Fibroblast of upper back skin (primary cell): ENCODE results near the gene CACNG6.
"Not testable (repeated sequence)": the region's sequence is repeated elsewhere in the genome, so short reads cannot be mapped to it uniquely, and the experiment has no call there.

ENCODE experiments used
- DNase-seq: peaks from one replicate; pipeline ENCODE4 v3.0.0-alpha.2; 2013

CACNG6 gene, protein sequence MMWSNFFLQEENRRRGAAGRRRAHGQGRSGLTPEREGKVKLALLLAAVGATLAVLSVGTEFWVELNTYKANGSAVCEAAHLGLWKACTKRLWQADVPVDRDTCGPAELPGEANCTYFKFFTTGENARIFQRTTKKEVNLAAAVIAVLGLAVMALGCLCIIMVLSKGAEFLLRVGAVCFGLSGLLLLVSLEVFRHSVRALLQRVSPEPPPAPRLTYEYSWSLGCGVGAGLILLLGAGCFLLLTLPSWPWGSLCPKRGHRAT

DNA sequence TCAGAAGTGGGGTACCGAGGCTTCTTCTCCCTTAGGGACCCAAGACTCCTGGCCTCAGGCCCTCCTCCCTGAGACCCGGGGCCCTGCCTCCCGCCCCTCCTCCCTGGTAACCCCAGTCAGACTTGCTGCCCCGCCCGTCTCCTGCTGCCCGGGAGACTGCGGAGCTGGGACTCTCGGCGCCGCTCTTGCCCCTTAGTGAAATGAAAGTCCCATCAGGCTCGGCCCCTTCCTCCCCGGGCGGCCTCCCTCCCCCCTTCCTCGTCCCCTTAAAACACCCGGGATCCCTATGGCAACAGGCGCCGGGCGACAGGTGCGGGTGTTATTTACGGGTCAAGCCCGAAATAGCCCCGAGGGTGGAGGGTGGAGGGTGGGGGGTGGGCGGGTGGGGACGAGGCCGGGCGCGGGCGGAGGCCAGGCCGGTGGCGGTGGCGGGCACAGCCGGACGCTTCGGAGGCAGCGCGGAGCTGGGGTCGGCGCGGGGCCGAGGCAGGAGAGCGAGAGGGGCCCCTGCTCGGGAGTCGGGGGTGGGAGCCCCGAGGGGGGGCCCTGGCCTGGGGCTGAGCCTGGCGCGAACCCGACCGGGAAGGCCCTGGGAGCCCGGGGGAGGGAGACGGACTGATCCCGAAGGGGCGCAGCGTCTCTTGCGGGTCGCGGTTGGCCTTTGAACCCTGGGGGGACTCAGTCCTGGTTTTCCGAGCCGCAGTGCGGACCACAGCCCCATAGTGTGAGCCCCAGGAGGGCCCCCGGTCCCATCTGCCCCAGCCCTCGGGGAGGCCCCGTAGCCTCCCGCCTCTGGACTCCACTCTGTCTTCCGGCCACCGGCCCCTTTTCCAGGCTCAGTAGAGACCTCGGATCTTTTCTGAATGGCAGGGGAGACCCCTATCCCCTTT, at the start of gene CACNG6:
CACNG6 (plus strand) TSS at position 414 of the 890 bp plus-strand sequence. CDS start 1,241 bp downstream, outside the sequence.
- no peak for DNase-seq

DNA sequence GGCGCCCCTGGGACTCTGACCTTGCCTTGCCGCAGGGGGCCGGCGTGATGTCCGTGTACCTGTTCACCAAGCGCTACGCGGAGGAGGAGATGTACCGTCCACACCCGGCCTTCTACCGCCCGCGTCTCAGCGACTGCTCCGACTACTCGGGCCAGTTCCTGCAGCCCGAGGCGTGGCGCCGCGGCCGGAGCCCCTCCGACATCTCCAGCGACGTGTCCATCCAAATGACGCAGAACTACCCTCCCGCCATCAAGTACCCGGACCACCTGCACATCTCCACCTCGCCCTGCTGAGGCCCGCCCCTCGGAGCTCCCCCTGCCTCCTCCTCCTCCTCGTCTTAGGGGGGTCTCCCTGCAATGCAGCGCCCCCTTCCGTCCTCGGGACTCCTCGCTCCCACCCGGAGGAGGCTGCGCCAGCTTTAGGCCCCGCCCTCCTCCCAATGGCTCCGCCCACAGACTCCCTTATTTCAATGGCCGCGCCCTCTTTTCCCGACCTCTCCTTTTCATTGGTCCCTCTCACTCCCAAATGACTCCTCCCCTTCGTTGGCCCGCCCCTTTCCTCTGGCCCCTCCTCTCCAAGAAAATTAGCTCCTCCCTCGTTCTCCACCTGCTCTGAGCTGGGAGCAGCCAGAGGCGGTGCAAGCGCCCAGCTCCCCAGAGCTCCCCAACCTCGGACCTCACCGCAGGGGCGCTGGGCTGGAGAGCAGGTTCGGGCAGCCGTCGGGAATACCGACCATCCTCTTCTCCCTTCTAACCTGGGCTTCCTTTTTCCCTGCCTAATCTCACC, 49.2 kb upstream of the CACNG6 start:
- no peak for DNase-seq

DNA sequence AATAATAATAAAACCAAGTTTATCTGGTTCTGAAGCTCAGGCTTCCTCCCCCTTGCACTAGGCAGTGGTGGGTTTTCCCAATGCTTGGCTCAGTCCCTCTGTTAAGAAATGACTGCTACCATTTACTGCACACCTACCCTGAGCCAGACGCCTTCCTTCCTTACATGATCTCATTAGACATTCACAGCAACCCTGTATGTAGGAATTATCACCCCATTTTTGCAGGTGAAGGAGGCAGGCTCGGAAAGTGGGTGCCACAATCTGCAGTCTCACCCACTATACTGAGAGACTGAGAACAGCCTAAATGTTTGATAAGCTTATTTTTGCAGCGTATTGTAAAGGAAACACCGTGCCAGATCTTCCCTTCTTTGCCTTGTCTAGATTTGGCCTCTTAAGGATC, 47.0 kb upstream of the CACNG6 start:
- DNase-seq: no peak

DNA sequence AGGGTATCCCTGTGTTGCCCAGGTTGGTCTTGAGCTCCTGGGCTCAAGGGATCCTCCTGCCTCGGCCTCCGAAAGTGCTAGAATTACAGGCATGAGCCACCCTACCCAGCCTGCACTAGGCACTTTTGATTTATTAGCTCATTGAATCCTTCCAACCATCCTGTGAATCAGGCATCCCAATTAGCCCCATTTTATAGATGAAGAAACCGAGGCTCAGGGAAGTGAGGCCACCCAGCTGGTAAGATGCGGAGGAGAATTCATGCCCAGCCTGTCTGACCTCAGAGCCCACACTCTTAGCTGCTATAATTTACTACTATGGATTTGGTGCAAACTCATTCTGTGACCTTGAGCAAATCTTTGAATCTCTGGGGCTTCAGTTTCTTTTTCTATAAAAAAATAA, 46.5 kb upstream of the CACNG6 start:
- no peak for DNase-seq

DNA sequence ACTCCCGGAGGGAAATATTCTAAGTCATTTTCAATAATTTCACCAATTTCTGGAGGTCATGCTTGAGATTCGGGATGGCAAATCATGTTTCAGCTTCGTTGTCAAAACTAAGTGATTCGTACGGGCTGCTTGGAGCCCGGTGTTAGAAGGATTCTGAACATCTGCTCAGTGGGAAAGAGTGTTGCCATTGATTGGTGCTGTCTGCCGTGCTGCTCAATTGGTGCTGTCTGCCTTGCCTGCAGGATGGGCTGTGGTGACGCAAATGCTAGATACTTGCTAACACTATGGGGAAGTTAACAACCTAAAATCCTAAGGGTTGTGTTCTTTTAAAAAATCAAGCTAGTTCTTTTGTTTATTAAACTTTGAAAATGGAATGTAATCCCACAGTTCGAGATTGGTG, 46.0 kb upstream of the CACNG6 start:
- DNase-seq: no peak

DNA sequence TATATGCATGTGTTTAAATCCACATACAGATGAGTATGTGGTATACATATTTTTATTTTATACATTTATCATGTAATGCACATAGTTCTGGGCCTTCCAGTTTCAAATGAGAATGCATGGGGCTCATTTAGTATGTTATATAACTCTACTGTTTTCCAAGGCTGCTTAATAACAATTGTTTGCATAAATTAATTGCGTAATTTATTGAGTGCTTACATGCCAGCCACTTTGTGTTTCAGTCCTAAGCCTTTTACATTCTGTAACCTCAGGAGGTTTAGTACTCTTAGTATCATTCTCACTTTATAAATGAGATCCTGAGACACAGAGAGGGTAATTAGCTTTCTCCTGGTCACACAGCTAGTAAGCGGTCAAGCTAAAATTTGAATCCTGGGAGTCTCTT, 45.4 kb upstream of the CACNG6 start:
- no peak for DNase-seq

DNA sequence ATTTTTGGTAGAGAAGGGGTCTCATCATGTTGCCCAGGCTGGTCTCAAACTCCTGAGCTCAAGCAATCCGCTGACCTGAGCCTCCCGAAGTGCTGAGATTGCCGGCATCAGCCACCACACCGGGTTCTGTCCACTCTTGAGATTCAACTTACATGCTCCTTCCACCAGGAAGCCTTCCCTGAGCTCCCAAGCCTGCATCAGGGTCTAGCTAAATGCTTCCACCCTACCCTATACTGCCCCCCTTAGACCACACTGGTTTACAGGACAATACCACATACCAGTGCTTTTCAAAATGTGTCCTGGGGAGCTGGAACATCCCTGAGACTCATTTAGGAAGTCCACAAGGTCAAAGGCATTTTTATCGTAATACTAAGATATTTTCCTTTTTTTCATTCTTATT, 43.8 kb upstream of the CACNG6 start:
- no peak for DNase-seq

DNA sequence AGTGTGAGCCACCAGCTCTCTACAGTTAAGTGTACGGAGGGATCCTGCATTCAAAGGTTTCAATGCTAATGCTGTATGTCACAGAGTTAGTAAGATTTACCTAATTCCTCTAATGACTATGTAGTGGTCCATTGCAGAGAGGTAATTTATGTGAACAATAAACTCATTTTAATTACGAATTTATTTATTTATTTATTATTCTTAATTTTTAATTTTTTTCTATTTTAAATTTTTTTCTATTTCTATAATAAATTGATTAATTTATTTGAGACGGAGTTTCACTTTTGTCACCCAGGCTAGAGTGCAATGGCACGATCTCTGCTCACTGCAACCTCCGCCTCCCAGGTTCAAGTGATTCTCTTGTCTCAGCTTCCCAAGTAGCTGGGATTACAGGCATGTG, 42.8 kb upstream of the CACNG6 start:
- DNase-seq: not testable (repeated sequence)

DNA sequence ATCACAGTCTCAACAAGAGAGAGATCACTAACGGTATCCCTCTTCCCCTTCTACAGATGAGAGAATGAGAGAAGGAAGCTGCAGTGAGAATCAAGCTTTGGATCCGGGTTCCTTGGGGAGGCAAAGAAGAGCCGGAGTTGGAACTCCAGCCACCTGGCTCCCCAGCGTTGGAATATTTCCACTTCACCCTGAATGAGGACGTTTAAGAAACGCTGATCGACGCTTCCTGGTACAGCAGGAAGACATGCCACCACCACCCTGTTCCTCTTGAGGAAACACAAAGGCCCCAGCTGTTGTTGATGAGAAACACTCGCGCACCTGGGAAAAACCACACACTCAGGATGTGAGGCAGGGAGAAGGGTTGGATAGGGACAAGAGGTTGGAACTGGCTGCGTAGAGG, 40.0 kb upstream of the CACNG6 start:
- DNase-seq: no peak

DNA sequence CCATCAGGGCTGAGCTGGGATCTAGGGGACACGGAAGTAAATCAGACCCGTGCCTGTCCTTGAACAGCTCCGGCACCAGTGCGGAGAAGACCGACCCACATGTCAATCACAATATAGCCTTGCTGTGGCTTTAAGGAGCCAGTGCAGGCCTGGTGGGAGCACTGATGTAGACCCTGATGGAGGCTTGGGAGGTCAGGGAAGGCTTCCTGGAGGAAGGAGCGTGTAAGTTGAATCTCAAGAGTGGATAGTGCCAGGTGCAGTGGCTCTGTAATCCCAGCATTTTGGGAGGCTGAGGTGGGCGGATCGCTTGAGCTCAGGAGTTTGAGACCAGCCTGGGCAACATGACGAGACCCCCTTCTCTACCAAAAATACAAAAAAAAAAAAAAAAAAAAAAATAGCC, 39.5 kb upstream of the CACNG6 start:
- no peak for DNase-seq

DNA sequence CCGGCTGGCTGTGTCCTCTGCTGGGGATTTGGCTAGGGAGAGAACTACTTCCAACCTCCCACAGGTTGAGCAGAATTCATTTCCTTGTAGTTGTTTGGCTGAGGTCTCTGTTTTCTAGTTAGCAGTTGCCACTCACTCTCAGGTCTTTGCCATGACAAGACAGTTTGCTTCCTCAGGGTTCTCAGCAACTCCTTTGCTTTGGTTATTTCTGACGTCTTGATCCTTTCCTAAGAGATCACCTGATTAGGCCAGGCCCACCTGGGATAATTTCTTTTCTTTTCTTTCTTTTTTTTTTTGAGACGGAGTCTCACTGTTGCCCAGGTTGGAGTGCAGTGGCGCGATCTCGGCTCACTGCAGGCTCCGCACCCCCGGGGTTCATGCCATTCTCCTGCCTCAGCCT, 38.1 kb upstream of the CACNG6 start:
- no peak for DNase-seq

DNA sequence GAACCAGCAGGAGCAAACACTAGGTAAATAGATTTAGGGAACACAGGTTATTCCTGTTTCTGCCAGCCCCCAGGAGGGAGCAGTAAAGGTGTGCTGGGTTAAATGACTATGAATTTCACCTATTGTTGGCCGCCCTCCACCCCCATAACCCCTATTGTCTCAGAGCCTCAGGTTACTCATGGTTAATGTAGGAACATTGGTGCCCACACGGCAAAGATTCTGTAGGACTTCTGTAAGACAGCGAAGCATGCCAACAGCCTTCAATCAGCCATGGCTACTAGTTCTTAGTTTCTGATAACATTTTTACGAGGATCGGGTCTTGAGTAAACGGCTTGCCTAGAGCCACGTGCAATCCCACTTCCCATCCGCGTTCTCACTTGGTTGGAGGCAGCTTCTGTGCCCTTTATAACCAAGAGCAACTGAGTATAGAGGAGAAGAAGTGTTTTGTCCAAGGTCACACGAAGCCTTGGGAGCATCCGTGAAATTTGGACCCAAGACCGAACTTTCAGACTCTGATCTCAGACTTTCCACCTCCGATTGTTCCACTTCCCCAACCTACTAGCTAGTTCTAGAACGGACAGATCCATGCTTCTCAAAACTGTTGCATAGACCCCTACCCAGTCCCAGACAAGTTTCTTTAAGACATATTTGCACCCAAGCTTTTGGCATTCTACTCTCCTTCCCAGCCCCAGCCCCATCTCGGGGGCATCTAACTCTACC, 33.8 kb upstream of the CACNG6 start:
- DNase-seq: no peak

DNA sequence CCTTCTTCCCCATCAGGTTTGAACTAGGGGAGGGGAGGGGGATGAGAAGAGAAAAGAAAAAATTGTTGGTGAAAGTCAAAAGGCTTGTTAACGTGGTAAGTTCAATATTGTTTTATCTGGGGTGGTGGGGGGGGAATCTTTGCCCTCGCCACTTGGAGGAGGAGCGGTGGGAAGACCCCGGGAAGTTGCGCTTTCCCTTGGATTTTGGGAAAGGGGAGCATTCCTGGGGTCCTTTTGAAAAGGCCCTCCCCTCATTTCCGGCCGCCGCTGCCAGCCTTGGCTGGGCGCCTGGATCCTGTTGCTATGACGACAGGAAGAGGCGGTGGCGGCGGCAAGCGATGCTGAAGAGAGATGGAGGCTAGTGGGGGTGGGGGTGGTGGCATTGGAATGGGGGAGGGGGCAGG, 33.3 kb upstream of the CACNG6 start:
- no peak for DNase-seq

DNA sequence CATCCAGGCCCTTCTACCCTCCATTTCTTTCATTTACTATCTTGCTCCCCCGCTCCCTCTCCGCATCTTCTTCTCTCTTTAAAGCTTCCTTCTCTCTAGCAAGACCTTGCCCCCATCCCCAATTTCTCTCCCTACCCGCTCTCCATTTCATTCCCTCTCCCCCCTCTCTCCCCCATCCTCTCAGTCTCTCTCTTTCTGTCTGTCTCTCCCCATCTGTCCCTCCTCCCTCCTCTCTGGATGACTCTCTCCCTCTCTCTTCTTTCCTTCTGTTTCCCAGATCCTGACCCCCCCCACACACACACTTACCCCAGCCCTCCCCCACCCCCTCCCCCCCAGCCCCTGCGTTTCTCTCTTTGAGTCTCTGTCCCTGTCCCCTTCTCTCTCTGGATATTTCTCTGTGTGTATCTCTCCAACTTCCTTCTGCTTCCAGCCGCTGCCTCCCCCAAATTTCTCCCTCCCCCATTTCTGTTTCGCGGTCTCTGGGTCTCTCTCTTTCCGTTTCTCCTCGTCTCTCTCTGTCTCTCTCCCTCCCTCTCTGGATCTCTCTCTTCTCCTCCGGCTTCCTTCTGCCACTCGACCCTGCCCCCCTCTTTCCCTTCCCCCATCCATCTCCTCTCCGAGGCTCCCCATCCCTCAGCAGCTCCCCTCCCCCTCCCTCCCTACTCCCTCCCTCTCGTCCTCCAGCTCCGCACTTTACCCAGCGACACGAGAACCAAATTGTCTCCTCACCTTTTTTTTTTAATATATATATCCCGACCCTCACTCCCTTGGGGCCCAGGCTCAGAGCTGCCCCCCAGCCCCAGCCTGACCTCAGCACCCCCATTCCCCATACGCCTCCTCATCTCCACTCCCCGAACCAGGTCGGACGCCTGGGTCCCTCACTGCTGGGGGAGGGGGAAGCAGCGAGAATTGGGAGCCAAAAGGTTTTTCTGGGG, 32.3 kb upstream of the CACNG6 start:
- no peak for DNase-seq

DNA sequence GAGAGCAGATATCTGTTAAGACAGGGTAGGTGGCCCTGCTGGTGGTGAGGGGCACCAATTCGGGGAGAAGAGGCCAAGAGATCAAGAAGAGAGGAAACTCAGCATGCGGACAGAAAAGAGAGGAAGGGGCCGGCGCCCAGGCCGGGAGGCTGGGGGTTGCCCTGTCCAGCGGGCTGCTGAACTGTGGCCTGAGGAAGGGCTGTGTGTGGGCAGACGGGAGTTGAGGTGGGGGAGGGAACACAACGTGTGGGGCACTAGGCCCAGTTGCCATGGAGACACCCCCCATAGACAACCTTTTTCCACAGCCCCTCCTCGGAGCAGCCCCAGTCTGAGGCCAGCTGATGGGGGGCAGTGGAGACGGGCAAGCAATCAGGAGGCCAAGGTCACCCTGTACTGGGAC, 31.2 kb upstream of the CACNG6 start:
- no peak for DNase-seq

DNA sequence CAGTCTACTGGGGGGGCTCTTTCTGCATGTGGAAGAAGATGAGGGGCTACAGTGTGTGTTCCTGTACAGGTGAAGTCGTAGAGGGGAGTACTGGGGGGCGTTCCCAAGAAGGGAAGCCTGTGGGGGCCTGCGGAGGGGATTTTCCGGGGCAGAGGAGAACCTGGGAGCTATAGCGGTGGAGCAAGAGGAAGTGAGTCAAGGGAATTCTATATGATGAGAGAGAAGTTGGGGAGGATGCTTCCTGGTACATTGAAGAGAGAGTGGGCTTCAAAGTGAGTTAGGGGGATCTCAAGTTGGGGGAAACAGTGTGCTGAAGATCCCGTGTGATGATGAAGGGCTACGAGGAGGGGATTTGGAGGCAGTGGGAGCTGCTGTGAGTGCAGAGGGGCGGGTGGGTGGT, 30.6 kb upstream of the CACNG6 start:
- DNase-seq: no peak

DNA sequence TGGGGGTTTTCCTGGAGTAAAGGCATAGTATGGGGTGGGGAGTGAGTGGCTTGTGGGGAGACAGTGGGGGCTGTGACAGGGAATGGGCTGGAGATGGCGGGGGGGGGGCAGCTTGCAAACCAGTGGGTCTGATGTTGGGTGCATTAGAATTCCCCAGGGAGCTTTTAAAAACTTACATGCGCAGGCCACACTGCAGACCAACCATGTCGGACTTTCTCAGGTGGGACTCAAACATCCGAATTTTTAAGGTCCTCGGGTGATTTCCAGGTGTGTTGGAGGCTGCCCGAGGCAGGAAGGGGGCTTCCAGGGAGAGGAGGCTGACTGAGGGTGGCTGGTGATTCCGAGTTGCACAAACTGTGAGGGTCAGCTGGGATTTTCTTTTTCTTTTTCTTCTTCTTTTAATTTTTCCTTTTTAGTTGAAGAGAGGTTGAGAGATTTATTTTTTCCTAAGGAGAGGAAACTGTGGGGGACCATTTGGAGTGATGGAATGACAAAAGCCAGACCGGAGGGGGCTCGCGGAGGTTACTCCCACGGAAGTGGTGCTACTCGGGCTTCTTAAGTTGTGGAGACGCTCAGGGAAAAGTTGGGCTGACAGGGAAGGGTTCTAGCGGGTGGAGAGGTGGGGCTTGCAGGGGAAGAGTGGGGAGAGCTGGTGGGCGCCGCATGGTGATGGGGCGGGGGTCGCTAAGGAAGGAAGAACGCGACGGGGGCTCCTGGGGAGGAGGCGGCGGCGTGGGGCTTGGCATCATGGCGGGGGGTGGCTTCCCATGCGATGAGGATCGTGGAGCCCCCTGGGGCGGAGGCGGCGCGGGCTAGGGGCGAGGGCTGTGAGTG, 29.7 kb upstream of the CACNG6 start:
- DNase-seq: no peak

DNA sequence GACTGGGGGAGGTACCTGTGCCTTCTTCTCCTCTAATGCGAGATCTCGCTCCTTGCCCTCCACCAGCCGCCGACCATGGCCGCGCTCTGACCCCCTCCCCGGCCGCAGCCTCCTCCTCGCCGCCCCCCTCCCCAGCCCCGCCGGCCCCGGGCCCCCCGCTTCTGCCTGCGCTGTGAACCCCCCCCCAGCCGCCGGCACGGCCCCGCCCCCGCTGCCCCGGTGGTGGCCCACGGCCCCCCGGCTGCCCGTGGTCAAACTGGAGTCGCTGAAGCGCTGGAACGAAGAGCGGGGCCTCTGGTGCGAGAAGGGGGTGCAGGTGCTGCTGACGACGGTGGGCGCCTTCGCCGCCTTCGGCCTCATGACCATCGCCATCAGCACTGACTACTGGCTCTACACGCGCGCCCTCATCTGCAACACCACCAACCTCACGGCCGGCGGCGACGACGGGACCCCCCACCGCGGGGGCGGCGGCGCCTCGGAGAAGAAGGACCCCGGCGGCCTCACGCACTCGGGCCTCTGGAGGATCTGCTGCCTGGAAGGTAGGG, 28.5 kb upstream of the CACNG6 start, which contains the start of gene CACNG8:
CACNG8 (plus strand) TSS at position 51 of the 545 bp plus-strand sequence.
- no peak for DNase-seq

DNA sequence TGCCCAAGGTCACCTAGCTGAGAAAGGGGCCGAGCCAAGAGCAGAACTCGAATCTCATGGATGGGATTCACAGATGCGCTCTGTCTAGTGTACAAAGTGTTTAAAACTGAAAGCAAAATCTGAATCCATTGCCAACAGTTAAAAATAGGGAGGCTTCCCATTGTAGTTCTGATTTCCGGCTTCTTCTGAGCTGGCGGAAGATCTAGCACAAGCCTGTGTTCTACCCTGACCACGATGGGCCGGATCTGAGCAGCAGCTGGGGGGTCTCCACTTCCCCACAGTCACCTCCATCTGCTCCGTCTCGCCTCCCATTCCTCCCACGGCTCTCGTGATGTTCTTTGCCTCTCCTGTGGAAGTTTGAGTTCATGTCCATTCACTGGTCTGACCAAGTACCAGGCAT, 26.3 kb upstream of the CACNG6 start:
- DNase-seq: no peak

DNA sequence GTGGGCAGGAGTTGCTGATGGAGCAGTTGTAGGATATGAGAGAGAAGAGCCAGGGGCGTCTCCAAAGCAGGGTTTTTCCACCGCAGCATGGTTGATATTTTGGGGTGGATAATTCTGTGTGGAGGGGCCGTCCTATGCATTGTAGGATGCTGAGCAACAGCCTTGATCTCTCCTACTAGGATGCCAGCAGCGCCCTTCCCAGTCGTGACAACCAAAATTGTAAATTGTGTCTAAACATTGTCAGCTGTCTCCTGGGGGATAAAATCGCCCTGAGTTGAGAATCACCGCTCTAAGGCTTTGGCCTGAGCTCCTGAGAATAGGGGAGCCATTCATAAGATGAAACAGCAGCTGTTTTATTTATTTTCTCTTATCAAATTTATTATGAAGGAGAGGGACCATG, 24.5 kb upstream of the CACNG6 start:
- no peak for DNase-seq
